A549 (cell line): ENCODE data around the gene PLCB1.

Experiments
- EP300 ChIP-seq, 2 experiments: fragments of >200 bp; sonication (Bioruptor Twin); formaldehyde crosslinking; IDR thresholded peaks; 2 replicates in 1 of 2; 3 replicates in 1 of 2; pipeline ENCODE4 v1.6.1; 2016 to 2017
- HOXA7 ChIP-seq: fragments of 250-450 bp; sonication (Bioruptor Pico); IDR thresholded peaks from 2 replicates; pipeline ENCODE4 v1.5.0; 2020; ENCODE audit warnings: mild to moderate bottlenecking, moderate library complexity
- MAX ChIP-seq: IDR thresholded peaks from 2 replicates; pipeline ENCODE4 v1.6.1; 2012
- NFE2L2 ChIP-seq: fragments of 150-350 bp; conservative IDR thresholded peaks from 2 replicates; pipeline ENCODE4 v1.6.1; 2014; ENCODE audit warnings: low read length
- NPAS2 ChIP-seq: fragments of 250-450 bp; sonication (Bioruptor Pico); IDR thresholded peaks from 2 replicates; pipeline ENCODE4 v1.8.0; 2022; ENCODE audit warnings: mild to moderate bottlenecking, moderate library complexity, borderline replicate concordance
- NR3C1 ChIP-seq: fragments of >200 bp; sonication (Bioruptor Twin); formaldehyde crosslinking; IDR thresholded peaks from 3 replicates; pipeline ENCODE4 v1.6.1; 2017
- POLR2A ChIP-seq: IDR thresholded peaks from 2 replicates; pipeline ENCODE4 v1.6.1; 2012; ENCODE audit warnings: mild to moderate bottlenecking, low read length
- REST ChIP-seq: fragments of 200-600 bp; sonication (generic); IDR thresholded peaks from 2 replicates; pipeline ENCODE4 v1.6.1; 2016; ENCODE audit warnings: antibody characterized with exemption, mild to moderate bottlenecking, moderate library complexity
- SMC3 ChIP-seq: fragments of >200 bp; sonication (Bioruptor Twin); formaldehyde crosslinking; IDR thresholded peaks from 3 replicates; pipeline ENCODE4 v1.6.1; 2018; ENCODE audit warnings: inconsistent platforms
- ZC3H11A ChIP-seq: fragments of 450-650 bp; IDR thresholded peaks from 2 replicates; pipeline ENCODE4 v1.6.1; 2014; ENCODE audit warnings: antibody characterized with exemption, mild to moderate bottlenecking
- ZFP36 ChIP-seq: fragments of 450-650 bp; IDR thresholded peaks from 2 replicates; pipeline ENCODE4 v1.6.1; 2014; ENCODE audit warnings: borderline replicate concordance; ENCODE audit not compliant: partially characterized antibody
- TF ChIP-seq, protein P1 (sequence below): fragments of >200 bp; sonication (Bioruptor Twin); formaldehyde crosslinking; IDR thresholded peaks from 3 replicates; pipeline ENCODE4 v1.5.1; 2016

DNA sequence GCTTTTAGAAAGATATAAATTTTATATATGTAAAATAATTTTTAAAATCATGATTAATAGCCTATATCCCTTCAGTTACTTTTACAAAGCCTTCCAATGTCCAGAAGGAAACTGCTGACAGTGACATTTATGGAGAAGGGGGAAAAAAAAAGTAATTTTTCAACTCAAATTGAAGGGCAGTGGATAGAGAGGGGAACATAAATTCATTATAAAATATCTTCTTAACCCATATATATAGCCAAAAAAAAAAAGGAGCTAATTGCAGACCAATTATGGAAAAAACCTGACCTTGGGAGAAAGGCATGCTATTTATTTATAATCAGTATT lies 392.9 kb downstream of the PLCB1 start:
- TF ChIP-seq POLR2A (no peak), NFE2L2 (no peak), MAX (no peak), ZFP36 (no peak), NPAS2 (no peak), REST (no peak), EP300 (IDR thresholded peaks at IDR 0.05) (no peak), SMC3 (no peak), HOXA7 (CRISPR knock-in tag) (no peak), NR3C1 (no peak), ZC3H11A (no peak)
- TF ChIP-seq, protein P1, sequence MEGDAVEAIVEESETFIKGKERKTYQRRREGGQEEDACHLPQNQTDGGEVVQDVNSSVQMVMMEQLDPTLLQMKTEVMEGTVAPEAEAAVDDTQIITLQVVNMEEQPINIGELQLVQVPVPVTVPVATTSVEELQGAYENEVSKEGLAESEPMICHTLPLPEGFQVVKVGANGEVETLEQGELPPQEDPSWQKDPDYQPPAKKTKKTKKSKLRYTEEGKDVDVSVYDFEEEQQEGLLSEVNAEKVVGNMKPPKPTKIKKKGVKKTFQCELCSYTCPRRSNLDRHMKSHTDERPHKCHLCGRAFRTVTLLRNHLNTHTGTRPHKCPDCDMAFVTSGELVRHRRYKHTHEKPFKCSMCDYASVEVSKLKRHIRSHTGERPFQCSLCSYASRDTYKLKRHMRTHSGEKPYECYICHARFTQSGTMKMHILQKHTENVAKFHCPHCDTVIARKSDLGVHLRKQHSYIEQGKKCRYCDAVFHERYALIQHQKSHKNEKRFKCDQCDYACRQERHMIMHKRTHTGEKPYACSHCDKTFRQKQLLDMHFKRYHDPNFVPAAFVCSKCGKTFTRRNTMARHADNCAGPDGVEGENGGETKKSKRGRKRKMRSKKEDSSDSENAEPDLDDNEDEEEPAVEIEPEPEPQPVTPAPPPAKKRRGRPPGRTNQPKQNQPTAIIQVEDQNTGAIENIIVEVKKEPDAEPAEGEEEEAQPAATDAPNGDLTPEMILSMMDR, result no peak
